OCI-LY7 (cell line): Measurements from ENCODE around the gene CHL1. TPM values are rescaled to one million over a fixed set of nuclear protein-coding genes. Genes with fewer than 3 reads are reported as not detected.

ENCODE experiments used
- BruUV-seq: library from RNA; stranded (reverse); fragments of 400-500 nt; replicated peaks from 2 replicates; lab custom pipeline; 2021; lab: Mats Ljungman, UMichigan
- CTCF ChIA-PET: fragments of 300-600 bp; sonication (Branson Sonifier 250); formaldehyde crosslinking; loops from one replicate; lab custom pipeline; 2022; ENCODE audit warnings: antibody characterized with exemption; ENCODE audit not compliant: unreplicated experiment; lab: Charles Lee
- POLR2A ChIA-PET: fragments of 300-600 bp; sonication (Branson Sonifier 250); formaldehyde crosslinking; loops from one replicate; lab custom pipeline; 2022; ENCODE audit warnings: antibody characterized with exemption; lab: Charles Lee
- DNase-seq: peaks from one replicate; pipeline ENCODE4 v3.0.0-alpha.2; 2015; ENCODE audit warnings: low spot score
- H2AFZ ChIP-seq: fragments of 200-600 bp; sonication (generic), shearing (Covaris generic); 2 replicates; pipeline ENCODE4 v1.6.1; 2014; ENCODE audit warnings: mild to moderate bottlenecking, antibody characterized with exemption, low read length, moderate library complexity
- H3K27ac ChIP-seq: fragments of 200-600 bp; sonication (generic); 2 replicates; pipeline ENCODE4 v1.5.1; 2014; ENCODE audit warnings: mixed run types, low read depth, mild to moderate bottlenecking, moderate library complexity, low read length, inconsistent platforms; ENCODE audit not compliant: poor library complexity, severe bottlenecking
- H3K36me3 ChIP-seq: fragments of 200-600 bp; sonication (generic); 2 replicates; pipeline ENCODE4 v1.6.1; 2014; ENCODE audit warnings: mild to moderate bottlenecking, antibody characterized with exemption, low read length, moderate library complexity, mixed read lengths; ENCODE audit not compliant: insufficient read depth
- H3K4me1 ChIP-seq: fragments of 200-600 bp; sonication (generic); 2 replicates; pipeline ENCODE4 v1.5.1; 2014; ENCODE audit warnings: mild to moderate bottlenecking, low read length; ENCODE audit not compliant: insufficient read depth, poor library complexity, severe bottlenecking
- H3K4me2 ChIP-seq: fragments of 200-600 bp; sonication (generic); 2 replicates; pipeline ENCODE4 v1.6.1; 2014; ENCODE audit warnings: mild to moderate bottlenecking, low read length
- H3K4me3 ChIP-seq: fragments of 200-600 bp; sonication (generic); 2 replicates; pipeline ENCODE4 v1.5.1; 2014; ENCODE audit warnings: mild to moderate bottlenecking, low read depth, low read length; ENCODE audit not compliant: poor library complexity, severe bottlenecking
- H3K79me2 ChIP-seq: fragments of 200-600 bp; sonication (generic); 2 replicates; pipeline ENCODE4 v1.6.1; 2016; ENCODE audit warnings: low read depth, mild to moderate bottlenecking, low read length, moderate library complexity, mixed read lengths; ENCODE audit not compliant: insufficient read depth
- H3K9me2 ChIP-seq: fragments of 200-600 bp; sonication (generic); 2 replicates; pipeline ENCODE4 v1.6.1; 2016; ENCODE audit warnings: mild to moderate bottlenecking, low read length, mixed read lengths; ENCODE audit not compliant: insufficient read depth
- H3K9me3 ChIP-seq: fragments of 200-600 bp; sonication (generic); 2 replicates; pipeline ENCODE4 v1.6.1; 2014; ENCODE audit warnings: mild to moderate bottlenecking, mixed run types, low read length, mixed read lengths
- H4K20me1 ChIP-seq: fragments of 200-600 bp; sonication (generic); 2 replicates; pipeline ENCODE4 v1.6.1; 2014; ENCODE audit warnings: mild to moderate bottlenecking, antibody characterized with exemption, low read length, moderate library complexity, mixed read lengths; ENCODE audit not compliant: insufficient read depth
- EZH2phosphoT487 ChIP-seq: fragments of 200-600 bp; sonication (generic); IDR thresholded peaks from 2 replicates; pipeline ENCODE4 v1.6.1; 2018; ENCODE audit warnings: low read depth, borderline replicate concordance, mild to moderate bottlenecking, mixed run types, antibody characterized with exemption, low read length, moderate library complexity, mixed read lengths
- intact Hi-C: fragments of 100-400 bp; cut with micrococcal nuclease; formaldehyde crosslinking; loops from one replicate; pipeline ENCODE4 v1.10.0; 2022; ENCODE audit not compliant: unreplicated experiment
- total RNA-seq, 2 experiments: library from RNA; depleted of rRNA in 1 of 2; stranded (reverse); fragments of >200 nt in 1 of 2; shearing (Covaris generic) in 1 of 2; gene quantifications; 2 replicates each; pipeline ENCODE4 v1.2.3, GENCODE V29; 2014 to 2022
- TF ChIP-seq, protein P1 (sequence below): fragments of 200-600 bp; sonication (generic); conservative IDR thresholded peaks from 2 replicates; pipeline ENCODE4 v1.5.1; 2014; ENCODE audit warnings: mild to moderate bottlenecking, antibody characterized with exemption, low read length, moderate library complexity, mixed read lengths

CHL1 gene
- total RNA-seq, 2 experiments from 2014 or later = 0.51 TPM; not detected in 1

- no peaks in the 10 kb centered on the region for H3K9me2 ChIP-seq
- H2AFZ ChIP-seq = no peak overlapping the region
- H3K4me3 ChIP-seq = no peak overlapping the region
- H3K27ac ChIP-seq = no peak overlapping the region
- H4K20me1 ChIP-seq = no peaks in the 10 kb centered on the region
- BruUV-seq = no TSS peak
- no peak for DNase-seq
- intact Hi-C loops = no loop called here
- TF ChIP-seq, protein P1, sequence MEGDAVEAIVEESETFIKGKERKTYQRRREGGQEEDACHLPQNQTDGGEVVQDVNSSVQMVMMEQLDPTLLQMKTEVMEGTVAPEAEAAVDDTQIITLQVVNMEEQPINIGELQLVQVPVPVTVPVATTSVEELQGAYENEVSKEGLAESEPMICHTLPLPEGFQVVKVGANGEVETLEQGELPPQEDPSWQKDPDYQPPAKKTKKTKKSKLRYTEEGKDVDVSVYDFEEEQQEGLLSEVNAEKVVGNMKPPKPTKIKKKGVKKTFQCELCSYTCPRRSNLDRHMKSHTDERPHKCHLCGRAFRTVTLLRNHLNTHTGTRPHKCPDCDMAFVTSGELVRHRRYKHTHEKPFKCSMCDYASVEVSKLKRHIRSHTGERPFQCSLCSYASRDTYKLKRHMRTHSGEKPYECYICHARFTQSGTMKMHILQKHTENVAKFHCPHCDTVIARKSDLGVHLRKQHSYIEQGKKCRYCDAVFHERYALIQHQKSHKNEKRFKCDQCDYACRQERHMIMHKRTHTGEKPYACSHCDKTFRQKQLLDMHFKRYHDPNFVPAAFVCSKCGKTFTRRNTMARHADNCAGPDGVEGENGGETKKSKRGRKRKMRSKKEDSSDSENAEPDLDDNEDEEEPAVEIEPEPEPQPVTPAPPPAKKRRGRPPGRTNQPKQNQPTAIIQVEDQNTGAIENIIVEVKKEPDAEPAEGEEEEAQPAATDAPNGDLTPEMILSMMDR = no peak
- no peak for TF ChIP-seq EZH2phosphoT487
- H3K36me3 ChIP-seq = no peaks in the 10 kb centered on the region
- CTCF ChIA-PET = no interaction called here
- H3K4me1 ChIP-seq = no peaks in the 10 kb centered on the region
- POLR2A ChIA-PET = interaction anchor here (1.1 to 1.8 kb wide), 3 partner anchors 9 to 25 kb away, joined by 5 to 8 read pairs (median 6); no protein-coding TSS in a partner anchor
- no peak overlapping the region for H3K4me2 ChIP-seq
- no peaks in the 10 kb centered on the region for H3K79me2 ChIP-seq
- H3K9me3 ChIP-seq = no peaks in the 10 kb centered on the region
Measured at GRCh38 chr3:244041-244440, 47.5 kb downstream of the CHL1 start.

DNA sequence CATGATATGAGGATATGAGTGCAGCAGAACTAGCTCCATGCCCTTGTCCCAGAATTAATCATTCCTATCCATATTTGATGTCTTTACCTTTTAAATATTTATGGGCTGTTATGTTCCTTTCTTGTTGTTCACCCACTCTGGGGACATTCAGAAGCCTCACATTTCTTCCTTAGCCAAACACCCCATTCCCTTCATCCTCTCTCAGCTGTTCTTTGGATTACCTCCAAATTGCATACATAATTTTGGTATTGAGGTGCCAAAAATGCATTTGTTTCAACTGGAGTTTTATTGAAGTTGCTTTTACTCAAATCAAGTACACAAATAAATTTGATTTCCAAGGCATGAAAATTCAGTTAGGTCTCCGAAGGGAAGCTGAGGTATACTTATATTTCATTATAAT is 51.4 kb downstream of the CHL1 start:
- H3K4me2 ChIP-seq = no peak overlapping the region
- no peak for TF ChIP-seq EZH2phosphoT487
- TF ChIP-seq, protein P1 = no peak
- H3K36me3 ChIP-seq = no peaks in the 10 kb centered on the region
- ChIA-PET CTCF (no interaction called here), POLR2A (interaction anchor here (0.7 to 1.4 kb wide), 5 partner anchors 8 to 29 kb away, joined by 3 to 6 read pairs (median 4); no protein-coding TSS in a partner anchor)
- H2AFZ ChIP-seq = no peak overlapping the region
- no peak overlapping the region for H3K4me3 ChIP-seq
- no TSS peak for BruUV-seq
- H3K9me3 ChIP-seq = no peaks in the 10 kb centered on the region
- no peak overlapping the region for H3K27ac ChIP-seq
- DNase-seq = no peak
- H3K9me2 ChIP-seq = no peaks in the 10 kb centered on the region
- intact Hi-C loops = no loop called here
- no peaks in the 10 kb centered on the region for H3K79me2 ChIP-seq
- H4K20me1 ChIP-seq = no peaks in the 10 kb centered on the region
- H3K4me1 ChIP-seq = no peaks in the 10 kb centered on the region

GRCh38 chr3:248864-249520 is 52.4 kb downstream of the CHL1 start:
- ChIA-PET CTCF (no interaction called here), POLR2A (interaction anchor here (0.9 to 2.6 kb wide), 6 partner anchors 9 to 30 kb away, joined by 3 to 12 read pairs (median 4); no protein-coding TSS in a partner anchor)
- no peak overlapping the region for H3K4me3 ChIP-seq
- no peak for DNase-seq
- intact Hi-C loops = no loop called here
- no peaks in the 10 kb centered on the region for H3K9me2 ChIP-seq
- H2AFZ ChIP-seq = no peak overlapping the region
- H3K27ac ChIP-seq = no peak overlapping the region
- no peaks in the 10 kb centered on the region for H3K79me2 ChIP-seq
- H3K36me3 ChIP-seq = no peaks in the 10 kb centered on the region
- no peak for TF ChIP-seq EZH2phosphoT487
- TF ChIP-seq, protein P1 = no peak
- H4K20me1 ChIP-seq = no peaks in the 10 kb centered on the region
- no TSS peak for BruUV-seq
- no peak overlapping the region for H3K4me2 ChIP-seq
- no peaks in the 10 kb centered on the region for H3K9me3 ChIP-seq
- H3K4me1 ChIP-seq = no peaks in the 10 kb centered on the region
